ENCODE measurements around the gene FNDC7.

- TF ChIP-seq ZNF292 (tag by site-specific recombination; IDR thresholded peaks at IDR 0.05; ENCODE audit: borderline replicate concordance, low read depth) (no peak), SP2 (tag by site-specific recombination; IDR thresholded peaks at IDR 0.05) (no peak), ZFP69B (tag by site-specific recombination; IDR thresholded peaks at IDR 0.05) (no peak), GFI1B (tag by site-specific recombination; IDR thresholded peaks at IDR 0.05) (no peak), CTCF (tag by site-specific recombination; IDR thresholded peaks at IDR 0.05) (no peak), TCF7L2 (IDR thresholded peaks at IDR 0.05; ENCODE audit: borderline replicate concordance, low read depth, low read length) (no peak), ZNF174 (tag by site-specific recombination; IDR thresholded peaks at IDR 0.05) (no peak), YY2 (tag by site-specific recombination; IDR thresholded peaks at IDR 0.05) (no peak), ZNF621 (tag by site-specific recombination; IDR thresholded peaks at IDR 0.05) (no peak), ZNF645 (tag by site-specific recombination; IDR thresholded peaks at IDR 0.05) (no peak), ZXDB (tag by site-specific recombination; IDR thresholded peaks at IDR 0.05) (no peak)
Measured at GRCh38 chr1:108699375-108700332, 13.1 kb upstream of the FNDC7 start.

Data from HEK293 (cell line).